Ovary (tissue), 9 donors: ENCODE data around the gene ZNF423. TPM values are rescaled to one million over a fixed set of nuclear protein-coding genes. Genes with fewer than 3 reads are reported as not detected.

ENCODE experiments used
- DNase-seq, 5 donors: peaks; one replicate each; pipeline ENCODE4 v3.0.0-alpha.2; 2019 to 2020
- H3K27ac ChIP-seq, 2 donors: fragments of 200-600 bp; one replicate each; pipeline versions ENCODE4 v1.5.1 to v1.8.0; 2019 to 2022
- H3K27me3 ChIP-seq: fragments of 200-600 bp; one replicate; pipeline ENCODE4 v1.8.0; 2022
- H3K36me3 ChIP-seq: fragments of 200-600 bp; sonication (generic); one replicate; pipeline ENCODE4 v1.5.1; 2019
- H3K4me1 ChIP-seq: one replicate; pipeline ENCODE4 v1.8.1; 2013; ENCODE audit warnings: mild to moderate bottlenecking, moderate library complexity; ENCODE audit not compliant: insufficient read depth
- H3K4me3 ChIP-seq: fragments of 200-600 bp; sonication (generic); one replicate; pipeline ENCODE4 v1.5.1; 2017
- H3K9me3 ChIP-seq, 2 donors: fragments of 200-600 bp in 1 of 2; sonication (generic) in 1 of 2; one replicate each; pipeline versions ENCODE4 v1.5.1 to v1.8.1; 2013 to 2019; ENCODE audit warnings: mild to moderate bottlenecking in 1 of 2, moderate library complexity in 1 of 2
- EP300 ChIP-seq: sonication (generic); formaldehyde crosslinking; IDR thresholded peaks from one replicate; pipeline ENCODE4 v1.6.1; 2017; ENCODE audit warnings: antibody characterized with exemption
- POLR2A ChIP-seq: fragments of 450-650 bp; IDR thresholded peaks from one replicate; pipeline ENCODE4 v1.6.1; 2017; ENCODE audit warnings: antibody characterized with exemption, mild to moderate bottlenecking, moderate library complexity
- WGBS, 3 donors: extraction: QIAGEN DNeasy Blood & Tissue Kit in 1 of 3; methylation state at CpG; one replicate each; pipeline versions ENCODE4 v1.1.5 to v1.1.7; 2013 to 2017; 5-methylcytosine and 5-hydroxymethylcytosine counted together
- intact Hi-C, 4 donors: fragments of 100-400 bp; cut with DNase I; formaldehyde crosslinking; loops; one replicate each; pipeline versions ENCODE4 v1.11.0 to v1.15.1; 2022 to 2023
- polyA plus RNA-seq, 2 donors: library from polyadenylated mRNA; stranded (reverse); fragments of 200-250 nt in 1 of 2; fragments of 350-450 nt in 1 of 2; fragmentation: Illumina TruSeq in 1 of 2; extraction: RNeasy Lipid Tissue Mini Kit (QIAGEN cat#74804) in 1 of 2; gene quantifications; one replicate each; pipeline ENCODE4 v1.2.3, GENCODE V29; 2013 to 2014
- total RNA-seq, 7 donors: library from RNA; depleted of rRNA in 2 of 7; stranded (reverse); fragments of >200 nt in 2 of 7; fragmentation: NEBNext Ultra II Directional in 3 of 7; extraction: Animal tissue kit (Norgen Biotek cat#: 25700) in 3 of 7; gene quantifications; one replicate each; pipeline versions ENCODE4 v1.1.0 to v1.2.4, GENCODE V29; 2016 to 2023
- TF ChIP-seq, protein P1 (sequence below), 3 donors: fragments of 450-650 bp in 2 of 3; fragments of 200-600 bp in 1 of 3; IDR thresholded peaks; one replicate each; pipeline versions ENCODE4 v1.5.1 to v1.8.0; 2016 to 2022; ENCODE audit warnings: antibody characterized with exemption in 3 of 3, mild to moderate bottlenecking in 1 of 3
- donor health status: DM: no; HTN: no; CAD: no; lungs with moderate emphysema.
- donor health status: DM: no; HTN: no; CAD: no.
- donor health status: Bipolar disorder and iron deficiency.
- donor health status: DM: yes; HTN: yes; CAD: no.
- donor health status: DM: no; HTN: no; CAD: no.
- donor health status: DM: yes; HTN: yes; CAD: no.

Gene ZNF423
- total and polyA plus RNA-seq, 9 donors, result 3.3 to 40.3 (median 12.4) TPM

DNA sequence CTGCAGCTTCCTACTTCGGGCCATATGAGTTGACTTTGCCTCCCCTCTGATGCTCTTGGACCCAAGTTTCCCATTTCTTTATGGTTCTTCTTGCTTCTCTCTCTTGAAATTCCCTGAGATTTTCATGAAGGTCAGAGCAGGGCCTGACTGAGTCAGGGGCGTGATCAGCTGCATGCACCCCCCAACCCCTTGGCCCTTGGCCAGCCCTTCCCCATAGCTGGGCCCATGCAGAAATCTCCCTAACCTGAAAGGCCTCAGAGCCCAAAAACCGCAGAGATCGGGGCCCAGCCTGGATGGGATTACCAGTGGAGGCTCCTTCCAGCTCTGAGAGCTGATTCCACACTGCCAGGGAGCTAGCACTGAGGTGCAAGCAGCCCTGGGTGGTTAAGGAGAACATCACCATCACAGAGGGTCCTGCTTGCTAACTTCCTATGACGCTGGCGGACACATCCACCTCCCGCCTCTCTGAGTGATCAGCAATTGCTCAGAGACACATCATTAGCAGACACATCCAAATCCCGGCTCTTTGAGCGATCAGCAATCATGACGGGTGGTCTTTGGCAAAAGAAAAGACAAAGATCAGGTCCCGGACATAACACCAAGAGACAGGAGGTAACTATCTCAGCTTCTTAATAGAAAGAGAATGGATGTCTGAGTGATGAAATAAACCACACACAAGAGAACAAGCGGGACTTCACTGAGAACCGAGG is 320.9 kb downstream of the ZNF423 start:
- 89 to 93% (median 89%) methylated on average over 13 of the region's 13 CpGs for WGBS, 3 donors
- Histone ChIP-seq H3K27ac (no peak overlapping the region), H3K4me1 (no peaks in the 10 kb centered on the region), H3K9me3 (no peaks in the 10 kb centered on the region), H3K4me3 (no peak overlapping the region), H3K36me3 (no peaks in the 10 kb centered on the region), H3K27me3 (no peaks in the 10 kb centered on the region)
- DNase-seq, result no peak
- intact Hi-C loops, result no loop called here
- TF ChIP-seq, protein P1, sequence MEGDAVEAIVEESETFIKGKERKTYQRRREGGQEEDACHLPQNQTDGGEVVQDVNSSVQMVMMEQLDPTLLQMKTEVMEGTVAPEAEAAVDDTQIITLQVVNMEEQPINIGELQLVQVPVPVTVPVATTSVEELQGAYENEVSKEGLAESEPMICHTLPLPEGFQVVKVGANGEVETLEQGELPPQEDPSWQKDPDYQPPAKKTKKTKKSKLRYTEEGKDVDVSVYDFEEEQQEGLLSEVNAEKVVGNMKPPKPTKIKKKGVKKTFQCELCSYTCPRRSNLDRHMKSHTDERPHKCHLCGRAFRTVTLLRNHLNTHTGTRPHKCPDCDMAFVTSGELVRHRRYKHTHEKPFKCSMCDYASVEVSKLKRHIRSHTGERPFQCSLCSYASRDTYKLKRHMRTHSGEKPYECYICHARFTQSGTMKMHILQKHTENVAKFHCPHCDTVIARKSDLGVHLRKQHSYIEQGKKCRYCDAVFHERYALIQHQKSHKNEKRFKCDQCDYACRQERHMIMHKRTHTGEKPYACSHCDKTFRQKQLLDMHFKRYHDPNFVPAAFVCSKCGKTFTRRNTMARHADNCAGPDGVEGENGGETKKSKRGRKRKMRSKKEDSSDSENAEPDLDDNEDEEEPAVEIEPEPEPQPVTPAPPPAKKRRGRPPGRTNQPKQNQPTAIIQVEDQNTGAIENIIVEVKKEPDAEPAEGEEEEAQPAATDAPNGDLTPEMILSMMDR (IDR thresholded peaks at IDR 0.05), result no peak
- no peak for TF ChIP-seq POLR2A
- no peak for TF ChIP-seq EP300

DNA sequence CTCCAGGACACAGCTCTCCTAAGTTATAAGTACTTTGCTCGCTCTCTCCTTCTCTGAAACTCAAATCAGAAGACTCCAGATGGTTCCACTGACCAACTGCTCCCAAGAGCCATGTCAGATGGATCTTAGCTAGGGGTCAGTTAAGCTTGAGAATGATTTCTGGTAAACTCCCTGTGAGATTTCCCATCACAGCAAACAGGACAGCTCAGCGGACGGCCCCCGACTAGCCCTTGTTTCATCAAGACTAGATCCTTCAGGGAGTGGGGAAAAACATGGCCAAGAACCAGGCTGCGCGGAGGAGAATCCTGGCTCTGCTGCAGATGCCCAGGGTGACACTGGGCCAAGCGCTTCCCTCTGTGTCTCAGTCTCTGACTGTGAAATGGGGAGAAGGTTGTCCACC is 322.5 kb downstream of the ZNF423 start:
- Histone ChIP-seq H3K4me1 (no peaks in the 10 kb centered on the region), H3K36me3 (no peaks in the 10 kb centered on the region), H3K4me3 (no peak overlapping the region), H3K9me3 (no peaks in the 10 kb centered on the region), H3K27ac (no peak overlapping the region), H3K27me3 (no peaks in the 10 kb centered on the region)
- DNase-seq, result no peak
- TF ChIP-seq EP300 (no peak), POLR2A (no peak)
- TF ChIP-seq, protein P1 (IDR thresholded peaks at IDR 0.05), result no peak
- intact Hi-C loops, result no loop called here
- WGBS, 3 donors, result 89 to 95% (median 95%) methylated on average over 7 of the region's 7 CpGs

DNA sequence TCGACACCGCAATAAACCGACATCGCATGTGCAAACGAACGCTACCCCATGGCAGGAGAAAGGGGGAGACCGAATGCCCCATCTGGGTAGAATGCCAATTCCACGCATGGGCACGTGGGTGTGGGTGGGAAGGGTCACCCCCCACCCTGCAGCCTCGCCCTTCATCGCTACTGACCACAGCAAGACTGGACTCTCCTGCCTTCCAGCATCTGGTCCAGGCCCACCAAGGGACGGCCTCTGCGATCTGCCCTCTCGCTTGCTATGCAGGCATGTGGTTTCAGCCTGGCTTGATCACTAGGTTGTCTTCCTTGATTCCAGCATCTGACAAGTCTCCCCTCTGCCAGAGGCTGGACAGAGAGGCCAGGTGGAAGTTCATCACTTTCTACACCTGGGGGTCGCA is 323.0 kb downstream of the ZNF423 start:
- no peaks in the 10 kb centered on the region for H3K27me3 ChIP-seq
- no peak overlapping the region for H3K27ac ChIP-seq
- intact Hi-C loops, result no loop called here
- peaks cover under 1% of the 10 kb centered on the region for H3K4me1 ChIP-seq
- H3K36me3 ChIP-seq, result no peaks in the 10 kb centered on the region
- H3K9me3 ChIP-seq, result no peaks in the 10 kb centered on the region
- H3K4me3 ChIP-seq, result no peak overlapping the region
- 92 to 95% (median 94%) methylated on average over 15 of the region's 15 CpGs for WGBS, 3 donors
- no peak for DNase-seq
- TF ChIP-seq, protein P1 (IDR thresholded peaks at IDR 0.05), result no peak
- no peak for TF ChIP-seq POLR2A
- TF ChIP-seq EP300, result no peak

DNA sequence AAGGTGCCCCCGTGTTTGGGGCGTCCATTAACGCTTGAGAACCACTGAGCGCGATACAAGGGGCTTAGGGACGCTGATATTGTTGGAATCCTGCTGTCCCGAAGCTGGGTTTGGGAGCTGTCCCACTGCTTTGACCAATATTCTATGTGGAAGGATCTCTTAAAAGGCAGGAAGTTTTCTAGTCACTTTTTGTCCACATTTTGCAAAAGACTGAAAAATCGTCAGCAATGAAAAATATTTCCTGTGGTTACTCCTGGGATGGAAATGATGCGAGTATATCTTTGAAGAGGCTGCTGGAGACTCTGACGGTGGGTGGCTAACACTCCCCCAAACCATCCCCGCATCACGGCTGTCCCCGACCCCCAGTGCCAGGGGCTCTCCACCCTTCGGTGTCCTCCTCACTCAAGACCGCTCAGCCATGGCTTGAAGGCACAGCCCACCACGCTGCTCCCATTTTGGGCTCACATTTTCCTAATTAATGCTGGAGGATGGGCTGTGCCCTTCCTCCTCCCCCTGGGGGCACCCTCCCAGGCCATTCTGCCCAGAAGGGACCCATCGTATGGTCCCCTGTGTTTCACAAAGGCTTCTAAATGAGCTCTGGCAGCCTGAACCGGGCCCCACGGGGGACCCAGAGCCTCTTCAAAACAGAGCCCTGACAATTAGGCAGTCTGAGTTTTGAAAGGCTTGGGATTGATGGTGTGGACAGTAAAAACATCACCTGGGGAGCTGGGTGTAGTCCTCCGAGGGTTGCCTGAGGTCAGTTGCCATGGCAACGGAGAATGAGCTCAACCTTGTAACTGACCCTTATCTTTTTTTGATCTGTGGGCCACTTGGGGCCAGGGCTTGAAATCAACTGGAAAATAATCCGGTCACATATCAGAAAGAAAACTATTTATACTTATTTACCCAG is 323.7 kb downstream of the ZNF423 start:
- Histone ChIP-seq H3K27me3 (no peaks in the 10 kb centered on the region), H3K9me3 (no peaks in the 10 kb centered on the region), H3K4me1 (peaks cover 3% of the 10 kb centered on the region), H3K36me3 (no peaks in the 10 kb centered on the region), H3K4me3 (no peak overlapping the region), H3K27ac (no peak overlapping the region)
- WGBS, 3 donors, result 71 to 76% (median 76%) methylated on average over 22 of the region's 22 CpGs
- TF ChIP-seq, protein P1 (IDR thresholded peaks at IDR 0.05), result no peak
- TF ChIP-seq POLR2A (no peak), EP300 (no peak)
- DNase-seq, result no peak
- intact Hi-C loops, result no loop called here
